Measurements from ENCODE around the gene TUBA8.

DNA sequence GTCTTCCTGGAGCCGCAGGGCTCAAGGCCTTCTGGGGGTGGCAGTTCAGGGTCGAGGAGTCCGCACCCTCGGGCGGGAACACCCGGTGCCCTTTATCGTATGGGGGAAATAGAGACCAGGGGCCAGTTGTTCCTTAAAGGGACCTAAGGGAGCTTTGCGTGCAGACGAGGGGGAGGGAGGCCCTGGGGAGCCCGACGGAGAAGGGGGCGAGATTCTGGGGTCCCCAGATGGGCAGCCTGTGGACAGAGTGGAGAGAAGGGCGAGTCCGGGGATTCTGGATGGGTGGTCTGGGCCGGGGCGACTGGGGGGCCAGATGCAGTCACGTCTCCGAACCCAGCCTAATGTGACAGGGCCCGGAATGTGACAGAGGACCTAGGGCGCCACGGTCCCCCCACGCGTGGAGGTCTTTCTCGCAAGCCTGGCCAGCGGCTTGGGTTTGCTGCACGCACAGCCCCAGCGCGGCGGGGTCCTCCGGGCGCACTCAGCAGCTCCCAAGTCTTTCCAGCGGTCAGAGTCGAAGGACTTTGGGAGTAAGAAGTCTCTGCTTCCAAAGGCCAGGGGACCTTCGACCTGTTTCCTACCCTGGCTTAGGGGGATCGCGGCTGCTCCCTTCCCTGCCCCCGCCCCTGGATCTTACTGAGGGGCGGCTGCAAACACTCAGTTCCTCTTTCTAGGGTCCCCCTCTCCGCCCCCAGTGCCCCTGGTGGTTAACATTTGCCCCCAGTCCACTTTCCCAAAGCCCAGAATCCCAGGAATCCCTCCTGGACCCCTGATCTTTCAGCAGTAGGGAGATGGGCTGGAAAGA is 547 bp downstream of the TUBA8 start:
- TF ChIP-seq EZH2 (IDR thresholded peaks at IDR 0.05; ENCODE audit: low read length, unreplicated experiment) (no peak), EZH2phosphoT487 (IDR thresholded peaks at IDR 0.05; ENCODE audit: borderline replicate concordance, low read length) (no peak)
- TF ChIP-seq, protein P1, sequence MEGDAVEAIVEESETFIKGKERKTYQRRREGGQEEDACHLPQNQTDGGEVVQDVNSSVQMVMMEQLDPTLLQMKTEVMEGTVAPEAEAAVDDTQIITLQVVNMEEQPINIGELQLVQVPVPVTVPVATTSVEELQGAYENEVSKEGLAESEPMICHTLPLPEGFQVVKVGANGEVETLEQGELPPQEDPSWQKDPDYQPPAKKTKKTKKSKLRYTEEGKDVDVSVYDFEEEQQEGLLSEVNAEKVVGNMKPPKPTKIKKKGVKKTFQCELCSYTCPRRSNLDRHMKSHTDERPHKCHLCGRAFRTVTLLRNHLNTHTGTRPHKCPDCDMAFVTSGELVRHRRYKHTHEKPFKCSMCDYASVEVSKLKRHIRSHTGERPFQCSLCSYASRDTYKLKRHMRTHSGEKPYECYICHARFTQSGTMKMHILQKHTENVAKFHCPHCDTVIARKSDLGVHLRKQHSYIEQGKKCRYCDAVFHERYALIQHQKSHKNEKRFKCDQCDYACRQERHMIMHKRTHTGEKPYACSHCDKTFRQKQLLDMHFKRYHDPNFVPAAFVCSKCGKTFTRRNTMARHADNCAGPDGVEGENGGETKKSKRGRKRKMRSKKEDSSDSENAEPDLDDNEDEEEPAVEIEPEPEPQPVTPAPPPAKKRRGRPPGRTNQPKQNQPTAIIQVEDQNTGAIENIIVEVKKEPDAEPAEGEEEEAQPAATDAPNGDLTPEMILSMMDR (conservative IDR thresholded peaks at IDR 0.05; ENCODE audit: low read depth, low read length): no peak
